OCI-LY3 (cell line): ENCODE data around the gene STARD5.

ENCODE experiments used
- H2AFZ ChIP-seq: fragments of 200-600, 300-600 bp; shearing (Covaris generic); 2 replicates; pipeline ENCODE4 v1.6.0; 2014; ENCODE audit warnings: antibody characterized with exemption, low read depth, low read length
- H3K27ac ChIP-seq: fragments of 200-600, 300-600 bp; sonication (generic); 2 replicates; pipeline ENCODE4 v1.5.1; 2014; ENCODE audit warnings: mild to moderate bottlenecking, low read length, moderate library complexity, mixed read lengths
- H3K27me3 ChIP-seq: fragments of 200-600, 300-600 bp; sonication (generic); 2 replicates; pipeline ENCODE4 v1.6.1; 2014; ENCODE audit warnings: low read depth, low read length, mixed read lengths
- H3K36me3 ChIP-seq: fragments of 200-600, 300-600 bp; sonication (generic); replicated peaks from 2 replicates; pipeline ENCODE3; 2014; ENCODE audit warnings: low read depth, low read length, mixed read lengths
- H3K4me1 ChIP-seq: fragments of 300-600, 200-600 bp; sonication (generic); 2 replicates; pipeline ENCODE4 v1.6.1; 2014; ENCODE audit warnings: low read length, mixed read lengths
- H3K4me2 ChIP-seq: fragments of 200-600, 300-600 bp; sonication (generic); 2 replicates; pipeline ENCODE4 v1.6.1; 2014; ENCODE audit warnings: low read length, mixed read lengths
- H3K4me3 ChIP-seq: fragments of 300-600, 200-600 bp; sonication (generic); 2 replicates; pipeline ENCODE4 v1.5.1; 2014; ENCODE audit warnings: antibody characterized with exemption, mild to moderate bottlenecking, low read length, moderate library complexity
- H3K79me2 ChIP-seq: fragments of 300-600, 200-600 bp; shearing (Covaris generic); 2 replicates; pipeline ENCODE4 v1.6.1; 2014; ENCODE audit warnings: mild to moderate bottlenecking, low read length, mixed read lengths
- H3K9ac ChIP-seq: fragments of 300-600, 200-600 bp; shearing (Covaris generic); 2 replicates; pipeline ENCODE4 v1.6.0; 2014; ENCODE audit warnings: mild to moderate bottlenecking, low read length, moderate library complexity
- H3K9me3 ChIP-seq: fragments of 200-600, 300-600 bp; shearing (Covaris generic); 2 replicates; pipeline ENCODE4 v1.6.1; 2014; ENCODE audit warnings: low read length, mixed read lengths; ENCODE audit not compliant: insufficient read depth
- H4K20me1 ChIP-seq: fragments of 200-600, 300-600 bp; sonication (generic); 2 replicates; pipeline ENCODE4 v1.6.1; 2016; ENCODE audit warnings: low read length, mixed read lengths; ENCODE audit not compliant: insufficient read depth
- EZH2phosphoT487 ChIP-seq: fragments of 200-600 bp; shearing (Covaris generic); IDR thresholded peaks from 2 replicates; pipeline ENCODE4 v1.6.1; 2018; ENCODE audit warnings: antibody characterized with exemption, mixed run types, low read depth
- TF ChIP-seq, protein P1 (sequence below): fragments of 200-600, 300-600 bp; sonication (generic); IDR thresholded peaks from 2 replicates; pipeline ENCODE4 v1.5.1; 2014; ENCODE audit warnings: antibody characterized with exemption, low read length, low read depth

Gene STARD5, protein sequence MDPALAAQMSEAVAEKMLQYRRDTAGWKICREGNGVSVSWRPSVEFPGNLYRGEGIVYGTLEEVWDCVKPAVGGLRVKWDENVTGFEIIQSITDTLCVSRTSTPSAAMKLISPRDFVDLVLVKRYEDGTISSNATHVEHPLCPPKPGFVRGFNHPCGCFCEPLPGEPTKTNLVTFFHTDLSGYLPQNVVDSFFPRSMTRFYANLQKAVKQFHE

DNA sequence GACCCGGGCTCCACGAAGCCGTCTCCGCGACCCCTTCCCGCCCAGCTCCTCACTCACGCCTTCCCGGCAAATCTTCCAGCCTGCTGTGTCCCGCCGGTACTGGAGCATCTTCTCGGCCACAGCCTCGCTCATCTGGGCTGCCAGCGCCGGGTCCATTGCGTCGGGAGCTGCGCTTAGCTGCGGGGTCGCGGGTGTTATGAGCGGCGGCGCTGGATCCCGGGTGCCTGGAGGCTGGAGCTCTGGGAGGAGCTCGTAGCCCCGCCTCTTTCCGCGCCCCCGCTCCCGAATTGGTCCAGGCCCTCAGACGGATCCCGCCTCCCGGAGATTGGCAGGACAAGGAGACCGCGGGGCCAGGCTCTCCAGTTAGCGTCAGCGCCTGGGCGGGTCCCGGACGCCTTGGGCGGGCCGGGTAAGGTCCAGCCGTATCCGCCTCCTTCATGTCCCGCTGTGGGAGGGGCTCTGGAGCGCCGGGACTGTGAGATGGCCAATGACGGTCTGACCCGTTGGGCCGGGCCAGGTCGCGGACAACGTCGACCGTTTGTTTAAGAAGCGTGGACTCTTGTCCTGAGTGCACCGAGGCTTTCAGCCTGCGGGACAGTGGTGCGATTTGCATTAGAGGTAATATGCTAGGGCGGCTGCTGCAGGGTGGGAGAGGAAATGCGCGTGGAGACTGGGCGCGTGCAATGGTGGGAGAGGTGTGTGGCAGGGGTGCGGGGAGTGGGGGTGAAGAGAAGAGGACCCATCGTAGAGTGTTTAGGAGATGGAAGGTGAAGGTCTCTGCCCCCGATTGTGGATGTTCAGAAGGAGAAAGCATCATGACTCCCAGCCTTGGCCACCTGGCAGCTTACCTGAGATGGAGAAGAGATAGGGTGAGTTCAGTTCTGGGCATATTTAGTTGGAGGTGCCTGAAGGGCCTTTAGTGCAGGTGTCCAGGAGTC is at the start of gene STARD5:
Gene STARD5 (minus strand): TSS at position 198 of the 938 bp plus-strand sequence. CDS start 42 bp downstream, at position 156.
- no peaks in the 10 kb centered on the region for H3K27me3 ChIP-seq
- H3K36me3 ChIP-seq, result peaks cover 23% of the 10 kb centered on the region
- TF ChIP-seq, protein P1, sequence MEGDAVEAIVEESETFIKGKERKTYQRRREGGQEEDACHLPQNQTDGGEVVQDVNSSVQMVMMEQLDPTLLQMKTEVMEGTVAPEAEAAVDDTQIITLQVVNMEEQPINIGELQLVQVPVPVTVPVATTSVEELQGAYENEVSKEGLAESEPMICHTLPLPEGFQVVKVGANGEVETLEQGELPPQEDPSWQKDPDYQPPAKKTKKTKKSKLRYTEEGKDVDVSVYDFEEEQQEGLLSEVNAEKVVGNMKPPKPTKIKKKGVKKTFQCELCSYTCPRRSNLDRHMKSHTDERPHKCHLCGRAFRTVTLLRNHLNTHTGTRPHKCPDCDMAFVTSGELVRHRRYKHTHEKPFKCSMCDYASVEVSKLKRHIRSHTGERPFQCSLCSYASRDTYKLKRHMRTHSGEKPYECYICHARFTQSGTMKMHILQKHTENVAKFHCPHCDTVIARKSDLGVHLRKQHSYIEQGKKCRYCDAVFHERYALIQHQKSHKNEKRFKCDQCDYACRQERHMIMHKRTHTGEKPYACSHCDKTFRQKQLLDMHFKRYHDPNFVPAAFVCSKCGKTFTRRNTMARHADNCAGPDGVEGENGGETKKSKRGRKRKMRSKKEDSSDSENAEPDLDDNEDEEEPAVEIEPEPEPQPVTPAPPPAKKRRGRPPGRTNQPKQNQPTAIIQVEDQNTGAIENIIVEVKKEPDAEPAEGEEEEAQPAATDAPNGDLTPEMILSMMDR, result no peak
- no peak for TF ChIP-seq EZH2phosphoT487
- H3K4me1 ChIP-seq, result peaks cover 15% of the 10 kb centered on the region
- H3K4me3 ChIP-seq, result peak within 1 kb of the TSS; percentile 88
- H3K79me2 ChIP-seq, result peaks cover 18% of the 10 kb centered on the region
- peak within 1 kb of the TSS; percentile 77 for H3K9ac ChIP-seq
- no peak within 1 kb of the TSS for H3K27ac ChIP-seq
- H3K4me2 ChIP-seq, result peak within 1 kb of the TSS; percentile 87
- peak within 1 kb of the TSS; percentile 87 for H2AFZ ChIP-seq
- no peaks in the 10 kb centered on the region for H3K9me3 ChIP-seq
- no peaks in the 10 kb centered on the region; the same call in 1 of the 2 replicates for H4K20me1 ChIP-seq

DNA sequence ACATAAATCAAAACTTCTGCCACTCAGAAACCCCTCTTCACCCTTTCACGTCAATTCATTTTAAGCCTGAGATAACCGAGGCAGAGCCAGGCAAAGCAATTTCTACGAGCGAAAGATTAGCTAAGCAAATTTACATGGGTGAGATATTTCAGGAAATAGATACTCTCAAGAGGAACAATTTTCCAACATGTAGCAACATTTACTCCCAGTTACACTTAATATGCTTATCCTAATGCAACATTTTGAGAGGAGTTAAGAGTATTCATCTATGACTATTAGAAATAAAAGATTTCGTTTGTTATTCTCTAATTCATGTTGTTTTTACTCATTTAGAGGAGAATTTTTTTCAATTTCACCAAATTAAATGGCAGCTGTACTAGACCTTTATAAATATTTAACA is 49.2 kb upstream of the STARD5 start:
- no peaks in the 10 kb centered on the region for H3K9me3 ChIP-seq
- peaks cover 42% of the 10 kb centered on the region for H3K27me3 ChIP-seq
- no peak for TF ChIP-seq EZH2phosphoT487
- TF ChIP-seq, protein P1, result no peak
- H3K4me1 ChIP-seq, result no peaks in the 10 kb centered on the region; the same call in 1 of the 2 replicates
- no peak overlapping the region for H3K27ac ChIP-seq
- no peaks in the 10 kb centered on the region for H3K79me2 ChIP-seq
- no peaks in the 10 kb centered on the region for H3K36me3 ChIP-seq
- no peak overlapping the region for H3K4me3 ChIP-seq
- H4K20me1 ChIP-seq, result no peaks in the 10 kb centered on the region
- no peak overlapping the region for H3K4me2 ChIP-seq
- no peak overlapping the region for H3K9ac ChIP-seq
- no peak overlapping the region for H2AFZ ChIP-seq

DNA sequence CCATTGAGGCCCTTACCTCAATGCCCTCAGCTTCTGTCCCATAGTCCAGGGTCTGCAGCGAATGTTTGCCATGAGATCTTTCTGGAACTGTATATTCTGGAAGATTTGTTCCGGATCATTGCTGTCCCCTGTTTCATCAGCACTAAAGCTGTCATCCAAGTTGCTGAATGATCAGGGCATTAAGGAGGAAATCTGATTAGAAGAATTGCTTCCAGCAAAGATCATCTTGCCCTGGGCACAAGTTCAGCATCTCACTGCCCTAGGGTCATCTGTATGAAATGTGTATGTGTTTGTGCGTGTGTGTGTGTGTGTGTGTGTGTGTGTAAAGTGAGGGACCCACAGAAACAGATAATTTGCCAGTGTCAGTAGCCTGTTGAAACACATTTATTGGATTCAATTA is 48.6 kb upstream of the STARD5 start:
- Histone ChIP-seq H3K9me3 (no peaks in the 10 kb centered on the region), H2AFZ (no peak overlapping the region), H4K20me1 (no peaks in the 10 kb centered on the region), H3K27me3 (peaks cover 36% of the 10 kb centered on the region), H3K79me2 (no peaks in the 10 kb centered on the region), H3K36me3 (no peaks in the 10 kb centered on the region), H3K4me3 (no peak overlapping the region), H3K27ac (no peak overlapping the region), H3K9ac (no peak overlapping the region), H3K4me1 (no peaks in the 10 kb centered on the region; the same call in 1 of the 2 replicates), H3K4me2 (no peak overlapping the region)
- no peak for TF ChIP-seq EZH2phosphoT487
- TF ChIP-seq, protein P1, result no peak
